ENCODE measurements around the gene BCAN.

The BCAN gene

GRCh38 chr1:156652992-156653355 is 11.1 kb downstream of the BCAN start:
- TF ChIP-seq ZFX (IDR thresholded peaks at IDR 0.05) (no peak), CTCF (conservative IDR thresholded peaks at IDR 0.05) (no peak)
- H3K27ac ChIP-seq, result no peak overlapping the region

- no peak for TF ChIP-seq CTCF (conservative IDR thresholded peaks at IDR 0.05)
- TF ChIP-seq ZFX (IDR thresholded peaks at IDR 0.05), result no peak
- H3K27ac ChIP-seq, result no peak overlapping the region
These were observed 12.8 kb downstream of the BCAN start for GRCh38 chr1:156654700-156655099.

- no peak overlapping the region for H3K27ac ChIP-seq
- TF ChIP-seq CTCF (conservative IDR thresholded peaks at IDR 0.05) (no peak), ZFX (IDR thresholded peaks at IDR 0.05) (no peak)
These were observed 13.4 kb downstream of the BCAN start for GRCh38 chr1:156655151-156655903.

GRCh38 chr1:156655904-156656516 is 14.1 kb downstream of the BCAN start:
- no peak overlapping the region for H3K27ac ChIP-seq
- TF ChIP-seq CTCF (conservative IDR thresholded peaks at IDR 0.05), result no peak
- TF ChIP-seq ZFX (IDR thresholded peaks at IDR 0.05), result no peak

GRCh38 chr1:156656806-156657740 is 15.2 kb downstream of the BCAN start:
- TF ChIP-seq ZFX (IDR thresholded peaks at IDR 0.05), result no peak
- peak; percentile 98 for TF ChIP-seq CTCF (conservative IDR thresholded peaks at IDR 0.05)
- H3K27ac ChIP-seq, result no peak overlapping the region

GRCh38 chr1:156657741-156658319 is 15.9 kb downstream of the BCAN start:
- peak; percentile 79 for TF ChIP-seq CTCF (conservative IDR thresholded peaks at IDR 0.05)
- no peak for TF ChIP-seq ZFX (IDR thresholded peaks at IDR 0.05)
- no peak overlapping the region for H3K27ac ChIP-seq
